ENCODE measurements around the gene CARD14.

The CARD14 gene

GRCh38 chr17:80124351-80124981 lies 45.4 kb upstream of the CARD14 start:
- no peaks in the 10 kb centered on the region for H3K36me3 ChIP-seq (ENCODE audit: insufficient read depth)
- H2AFZ ChIP-seq (ENCODE audit: low read depth) = no peak overlapping the region
- H3K4me1 ChIP-seq (ENCODE audit: low read depth, poor library complexity, severe bottlenecking) = no peaks in the 10 kb centered on the region
- no peak overlapping the region for H3K9ac ChIP-seq
- no peaks in the 10 kb centered on the region for H3K79me2 ChIP-seq (ENCODE audit: insufficient read depth, low read depth)
- no peak overlapping the region for H3K4me3 ChIP-seq (IDR thresholded peaks at IDR 0.05; ENCODE audit: insufficient read depth, low read depth, low read length)
- no peak overlapping the region for H3K4me2 ChIP-seq
- H3K27ac ChIP-seq = no peak overlapping the region
- 0 out of 2 replicates have a peak, but pooled peaks have one; percentile 16 for TF ChIP-seq CTCF (conservative IDR thresholded peaks at IDR 0.05; ENCODE audit: low read depth, low read length)
- H3K27me3 ChIP-seq (ENCODE audit: insufficient read depth, low read depth) = peaks cover 2% of the 10 kb centered on the region; the same call in 1 of the 2 replicates
- no peaks in the 10 kb centered on the region for H4K20me1 ChIP-seq (ENCODE audit: insufficient read depth)

GRCh38 chr17:80125656-80126448 lies 44.0 kb upstream of the CARD14 start:
- Histone ChIP-seq H3K36me3 (ENCODE audit: insufficient read depth) (no peaks in the 10 kb centered on the region), H3K9ac (no peak overlapping the region), H3K79me2 (ENCODE audit: insufficient read depth, low read depth) (no peaks in the 10 kb centered on the region), H3K4me1 (ENCODE audit: low read depth, poor library complexity, severe bottlenecking) (no peaks in the 10 kb centered on the region), H3K27ac (no peak overlapping the region), H4K20me1 (ENCODE audit: insufficient read depth) (no peaks in the 10 kb centered on the region), H3K4me3 (IDR thresholded peaks at IDR 0.05; ENCODE audit: insufficient read depth, low read depth, low read length) (no peak overlapping the region), H3K27me3 (ENCODE audit: insufficient read depth, low read depth) (peaks cover 2% of the 10 kb centered on the region; the same call in 1 of the 2 replicates), H2AFZ (ENCODE audit: low read depth) (no peak overlapping the region), H3K4me2 (no peak overlapping the region)
- no peak for TF ChIP-seq CTCF (conservative IDR thresholded peaks at IDR 0.05; ENCODE audit: low read depth, low read length)

GRCh38 chr17:80126449-80126715 lies 43.4 kb upstream of the CARD14 start:
- no peak overlapping the region for H2AFZ ChIP-seq (ENCODE audit: low read depth)

GRCh38 chr17:80129006-80129565 lies 40.7 kb upstream of the CARD14 start:
- Histone ChIP-seq H2AFZ (ENCODE audit: low read depth) (no peak overlapping the region), H3K4me2 (no peak overlapping the region), H3K9ac (no peak overlapping the region), H4K20me1 (ENCODE audit: insufficient read depth) (no peaks in the 10 kb centered on the region), H3K4me1 (ENCODE audit: low read depth, poor library complexity, severe bottlenecking) (no peaks in the 10 kb centered on the region), H3K4me3 (IDR thresholded peaks at IDR 0.05; ENCODE audit: insufficient read depth, low read depth, low read length) (no peak overlapping the region), H3K27me3 (ENCODE audit: insufficient read depth, low read depth) (peaks cover 2% of the 10 kb centered on the region; the same call in 1 of the 2 replicates), H3K36me3 (ENCODE audit: insufficient read depth) (no peaks in the 10 kb centered on the region; the same call in 1 of the 2 replicates), H3K79me2 (ENCODE audit: insufficient read depth, low read depth) (no peaks in the 10 kb centered on the region), H3K27ac (no peak overlapping the region)
- no peak for TF ChIP-seq CTCF (conservative IDR thresholded peaks at IDR 0.05; ENCODE audit: low read depth, low read length)

More at GRCh38 chr17:80126449-80126715, 43.4 kb upstream of the CARD14 start:
- H3K4me2 ChIP-seq = no peak overlapping the region
- H3K27ac ChIP-seq = no peak overlapping the region
- no peak overlapping the region for H3K4me3 ChIP-seq (IDR thresholded peaks at IDR 0.05; ENCODE audit: insufficient read depth, low read depth, low read length)
- no peaks in the 10 kb centered on the region for H3K36me3 ChIP-seq (ENCODE audit: insufficient read depth)
- peaks cover 2% of the 10 kb centered on the region; the same call in 1 of the 2 replicates for H3K27me3 ChIP-seq (ENCODE audit: insufficient read depth, low read depth)
- H3K79me2 ChIP-seq (ENCODE audit: insufficient read depth, low read depth) = no peaks in the 10 kb centered on the region
- no peak for TF ChIP-seq CTCF (conservative IDR thresholded peaks at IDR 0.05; ENCODE audit: low read depth, low read length)
- H4K20me1 ChIP-seq (ENCODE audit: insufficient read depth) = no peaks in the 10 kb centered on the region
- H3K9ac ChIP-seq = no peak overlapping the region
- no peaks in the 10 kb centered on the region for H3K4me1 ChIP-seq (ENCODE audit: low read depth, poor library complexity, severe bottlenecking)
